GM23338 (cell line): ENCODE data around the gene UBE2H. TPM values are rescaled to one million over a fixed set of nuclear protein-coding genes. Genes with fewer than 3 reads are reported as not detected.

Source experiments
- ATAC-seq: fragments of 200-7000 bp; cut with Tn5 transposase; 3 replicates; pipeline ENCODE4 v1.9.1; 2020
- DNase-seq: peaks from one replicate; pipeline ENCODE4 v3.0.0-alpha.2; 2015; ENCODE audit warnings: low spot score
- H2AFZ ChIP-seq: fragments of 200-600 bp; sonication (generic); 2 replicates; pipeline ENCODE4 v1.8.0; 2016; ENCODE audit warnings: antibody characterized with exemption, mild to moderate bottlenecking, moderate library complexity
- H3F3A ChIP-seq: fragments of 200-600 bp; sonication (generic); replicated peaks from 2 replicates; pipeline ENCODE4 v1.8.0; 2017; ENCODE audit warnings: antibody characterized with exemption, mixed run types, low read depth
- H3K27ac ChIP-seq: fragments of 200-600 bp; sonication (generic); 2 replicates; pipeline ENCODE4 v1.6.1; 2016; ENCODE audit warnings: low read depth
- H3K27me3 ChIP-seq: fragments of 200-600 bp; sonication (generic); 2 replicates; pipeline ENCODE4 v1.8.0; 2016; ENCODE audit warnings: mild to moderate bottlenecking, mixed run types, moderate library complexity; ENCODE audit not compliant: insufficient read depth
- H3K36me3 ChIP-seq: fragments of 200-600 bp; sonication (generic); 2 replicates; pipeline ENCODE4 v1.8.0; 2016; ENCODE audit warnings: mild to moderate bottlenecking; ENCODE audit not compliant: insufficient read depth
- H3K4me1 ChIP-seq: fragments of 200-600 bp; sonication (generic); 2 replicates; pipeline ENCODE4 v1.8.0; 2016; ENCODE audit warnings: mild to moderate bottlenecking, moderate library complexity; ENCODE audit not compliant: insufficient read depth
- H3K4me2 ChIP-seq: fragments of 200-600 bp; sonication (generic); 2 replicates; pipeline ENCODE4 v1.7.1; 2017; ENCODE audit warnings: mixed run types
- H3K4me3 ChIP-seq: fragments of 200-600 bp; sonication (generic); 2 replicates; pipeline ENCODE4 v1.6.1; 2016; ENCODE audit warnings: mixed run types
- H3K79me2 ChIP-seq: fragments of 200-600 bp; sonication (generic); replicated peaks from 2 replicates; pipeline ENCODE4 v1.8.0; 2017; ENCODE audit warnings: mild to moderate bottlenecking; ENCODE audit not compliant: insufficient read depth
- H3K9me2 ChIP-seq: fragments of 200-600 bp; sonication (generic); 2 replicates; pipeline ENCODE4 v1.8.0; 2017; ENCODE audit not compliant: insufficient read depth
- H4K20me1 ChIP-seq: fragments of 200-600 bp; sonication (generic); replicated peaks from 2 replicates; pipeline ENCODE4 v1.8.0; 2017; ENCODE audit warnings: mild to moderate bottlenecking; ENCODE audit not compliant: insufficient read depth
- H3K27ac Mint-ChIP-seq: 2 replicates; pipeline ENCODE4 v1.8.0; 2020; ENCODE audit warnings: inconsistent platforms, mild to moderate bottlenecking, moderate library complexity, mixed read lengths
- H3K27me3 Mint-ChIP-seq: 3 replicates; pipeline ENCODE4 v1.8.0; 2022; ENCODE audit warnings: low read depth, mild to moderate bottlenecking, moderate library complexity, mixed read lengths, inconsistent platforms; ENCODE audit not compliant: insufficient read depth, poor library complexity
- H3K36me3 Mint-ChIP-seq: 3 replicates; pipeline ENCODE4 v1.8.0; 2021; ENCODE audit warnings: low read depth, mild to moderate bottlenecking, inconsistent platforms, moderate library complexity, mixed read lengths
- H3K4me1 Mint-ChIP-seq: 3 replicates; pipeline ENCODE4 v1.8.0; 2020; ENCODE audit warnings: mild to moderate bottlenecking, inconsistent platforms, mixed read lengths
- H3K4me3 Mint-ChIP-seq: 3 replicates; pipeline ENCODE4 v1.8.0; 2021; ENCODE audit warnings: moderate library complexity, mild to moderate bottlenecking, inconsistent platforms, mixed read lengths
- H3K9me3 Mint-ChIP-seq: 3 replicates; pipeline ENCODE4 v1.8.0; 2020; ENCODE audit warnings: moderate library complexity, mild to moderate bottlenecking, inconsistent platforms, mixed read lengths
- CREB1 ChIP-seq: fragments of 250-450 bp; sonication (Bioruptor Pico); IDR thresholded peaks from 2 replicates; pipeline ENCODE4 v1.5.0; 2020; ENCODE audit warnings: low read depth, mild to moderate bottlenecking, moderate library complexity
- CTCF ChIP-seq, 2 experiments: fragments of 200-600 bp in 1 of 2; sonication (generic) in 1 of 2; conservative IDR thresholded peaks; 2 replicates each; pipeline versions ENCODE4 v1.5.1 to v1.6.1; 2016 to 2017; ENCODE audit warnings: antibody characterized with exemption in 2 of 2, low read depth in 2 of 2, mild to moderate bottlenecking in 2 of 2, moderate library complexity in 1 of 2
- ETS1 ChIP-seq: IDR thresholded peaks from 2 replicates; pipeline ENCODE4 v1.6.1; 2016; ENCODE audit warnings: antibody characterized with exemption
- EZH2 ChIP-seq: fragments of 200-600 bp; sonication (generic); IDR thresholded peaks from one replicate; pipeline ENCODE4 v1.8.0; 2017; ENCODE audit warnings: antibody characterized with exemption, mild to moderate bottlenecking, low read depth; ENCODE audit not compliant: unreplicated experiment
- EZH2phosphoT487 ChIP-seq: fragments of 200-600 bp; sonication (generic); IDR thresholded peaks from one replicate; pipeline ENCODE4 v1.8.1; 2018; ENCODE audit warnings: antibody characterized with exemption; ENCODE audit not compliant: unreplicated experiment
- JUNB ChIP-seq: IDR thresholded peaks from one replicate; pipeline ENCODE4 v1.6.1; 2016; ENCODE audit warnings: antibody characterized with exemption; ENCODE audit not compliant: unreplicated experiment
- NANOG ChIP-seq: IDR thresholded peaks from 2 replicates; pipeline ENCODE4 v1.6.1; 2016; ENCODE audit warnings: antibody characterized with exemption, borderline replicate concordance
- POLR2AphosphoS5 ChIP-seq: IDR thresholded peaks from 2 replicates; pipeline ENCODE4 v1.6.1; 2016; ENCODE audit warnings: antibody characterized with exemption, low read depth
- REST ChIP-seq: IDR thresholded peaks from one replicate; pipeline ENCODE4 v1.6.1; 2018; ENCODE audit warnings: antibody characterized with exemption; ENCODE audit not compliant: unreplicated experiment
- STAT1 ChIP-seq: IDR thresholded peaks from one replicate; pipeline ENCODE4 v1.6.1; 2016; ENCODE audit warnings: antibody characterized with exemption; ENCODE audit not compliant: unreplicated experiment
- ZNF114 ChIP-seq: fragments of 250-450 bp; sonication (Bioruptor Pico); IDR thresholded peaks from 2 replicates; pipeline ENCODE4 v1.5.0; 2020; ENCODE audit warnings: mild to moderate bottlenecking, moderate library complexity
- ZNF331 ChIP-seq: fragments of 250-450 bp; sonication (Bioruptor Pico); IDR thresholded peaks from 2 replicates; pipeline ENCODE4 v1.5.0; 2020; ENCODE audit warnings: low read depth, mild to moderate bottlenecking, moderate library complexity
- ZNF462 ChIP-seq: fragments of 250-450 bp; sonication (Bioruptor Pico); IDR thresholded peaks from 2 replicates; pipeline ENCODE4 v1.5.0; 2020; ENCODE audit warnings: mild to moderate bottlenecking, moderate library complexity
- polyA plus RNA-seq: library from polyadenylated mRNA; unstranded; fragments of >200 nt; fragmentation: Nextera tagmentation; extraction: Ambion mirVana; gene quantifications from 2 replicates; pipeline ENCODE4 v1.2.1, GENCODE V29; 2016
- total RNA-seq: library from RNA; depleted of rRNA; stranded (reverse); fragments of >200 nt; shearing (Covaris generic); gene quantifications from 2 replicates; pipeline ENCODE4 v1.2.3, GENCODE V29; 2014

UBE2H gene
- total and polyA plus RNA-seq, 2 experiments from 2014 or later = 40.8 to 86.5 TPM

GRCh38 chr7:129909669-129910068, 43.1 kb downstream of the UBE2H start:
- no peak for TF ChIP-seq ZNF331 (CRISPR knock-in tag)
- TF ChIP-seq CTCF (conservative IDR thresholded peaks at IDR 0.05; ENCODE audit: low read depth in 2 of 2) = no peak
- TF ChIP-seq EZH2phosphoT487 = no peak
- no peak for TF ChIP-seq JUNB
- TF ChIP-seq NANOG = no peak
- no peak for TF ChIP-seq EZH2
- TF ChIP-seq ZNF114 (CRISPR knock-in tag) = no peak
- TF ChIP-seq CREB1 (CRISPR knock-in tag) = no peak
- no peak for TF ChIP-seq POLR2AphosphoS5
- no peak for TF ChIP-seq ZNF462 (CRISPR knock-in tag)
- TF ChIP-seq ETS1 = no peak
- TF ChIP-seq REST = no peak
- TF ChIP-seq STAT1 = no peak
- H3K4me1 ChIP-seq = peaks cover 18% of the 10 kb centered on the region
- H3K36me3 Mint-ChIP-seq = peaks cover 29% of the 10 kb centered on the region
- H3K9me2 ChIP-seq = no peaks in the 10 kb centered on the region
- H3K79me2 ChIP-seq = peaks cover 96% of the 10 kb centered on the region
- H3F3A ChIP-seq = no peaks in the 10 kb centered on the region
- no peak overlapping the region for H3K4me3 Mint-ChIP-seq
- DNase-seq = no peak
- no peak for ATAC-seq
- H3K9me3 Mint-ChIP-seq = no peaks in the 10 kb centered on the region
- H3K4me3 ChIP-seq = no peak overlapping the region
- no peaks in the 10 kb centered on the region for H3K27me3 ChIP-seq
- H3K4me2 ChIP-seq = 0 out of 2 replicates have a peak overlapping the region, but pooled peaks have one; percentile 50
- no peak overlapping the region for H2AFZ ChIP-seq
- H3K4me1 Mint-ChIP-seq = peaks cover 36% of the 10 kb centered on the region
- peaks cover 5% of the 10 kb centered on the region for H3K27me3 Mint-ChIP-seq
- peaks cover 15% of the 10 kb centered on the region; the same call in 1 of the 2 replicates for H4K20me1 ChIP-seq
- H3K27ac Mint-ChIP-seq = peak overlapping the region; percentile 12; the same call in 1 of the 2 replicates
- H3K36me3 ChIP-seq = no peaks in the 10 kb centered on the region
- H3K27ac ChIP-seq = no peak overlapping the region; the same call in 1 of the 2 replicates
